Measurements from ENCODE around the gene PIEZO2. TPM values are rescaled to one million over a fixed set of nuclear protein-coding genes. Genes with fewer than 3 reads are reported as not detected.

The PIEZO2 gene
- total and polyA plus RNA-seq, 9 donors = 2.0 to 8.5 (median 3.2) TPM

DNA sequence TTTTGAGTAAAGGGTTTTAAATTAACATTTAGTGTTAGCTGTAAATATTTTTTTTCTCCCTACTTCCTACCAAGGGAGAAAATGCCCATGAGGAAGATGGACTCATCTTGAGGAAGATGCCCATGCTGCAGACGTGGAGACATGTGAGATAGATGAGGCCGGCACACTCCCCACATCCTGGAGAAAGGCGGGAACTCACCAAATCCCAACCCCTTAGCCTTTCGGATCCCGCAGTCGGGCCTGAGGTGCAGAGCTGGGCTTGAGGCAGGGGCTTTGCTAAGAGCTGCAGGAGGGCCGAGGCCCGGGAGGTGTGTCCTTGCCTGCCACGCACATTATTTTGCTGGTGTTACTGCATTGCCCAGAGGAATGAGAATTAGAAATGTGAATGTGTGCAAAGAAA is 485.6 kb downstream of the PIEZO2 start:
- Histone ChIP-seq H3K4me1 (ENCODE audit: insufficient read depth) (no peaks in the 10 kb centered on the region), H3K9me3 (no peaks in the 10 kb centered on the region), H3K36me3 (no peaks in the 10 kb centered on the region), H3K4me3 (no peak overlapping the region), H3K27ac (no peak overlapping the region), H3K27me3 (no peaks in the 10 kb centered on the region)
- WGBS, 3 donors = 73 to 86% (median 80%) methylated on average over 9 of the region's 9 CpGs
- TF ChIP-seq POLR2A (IDR thresholded peaks at IDR 0.05) (no peak), EP300 (IDR thresholded peaks at IDR 0.05) (no peak), CTCF (IDR thresholded peaks at IDR 0.05) (no peak)
- no peak for DNase-seq
- intact Hi-C loops (cut with DNase I) = no loop called here

GRCh38 chr18:10661317-10661716 is 488.1 kb downstream of the PIEZO2 start:
- no peak for TF ChIP-seq POLR2A (IDR thresholded peaks at IDR 0.05)
- no peak for TF ChIP-seq CTCF (IDR thresholded peaks at IDR 0.05)
- TF ChIP-seq EP300 (IDR thresholded peaks at IDR 0.05) = no peak
- intact Hi-C loops (cut with DNase I) = no loop called here
- no peaks in the 10 kb centered on the region for H3K4me1 ChIP-seq (ENCODE audit: insufficient read depth)
- 68 to 88% (median 86%) methylated on average over 2 of the region's 2 CpGs for WGBS, 3 donors
- H3K27ac ChIP-seq = no peak overlapping the region
- H3K27me3 ChIP-seq = no peaks in the 10 kb centered on the region
- no peaks in the 10 kb centered on the region for H3K9me3 ChIP-seq
- DNase-seq = no peak
- H3K36me3 ChIP-seq = no peaks in the 10 kb centered on the region
- no peak overlapping the region for H3K4me3 ChIP-seq

GRCh38 chr18:10660179-10660884 is 489.0 kb downstream of the PIEZO2 start:
- Histone ChIP-seq H3K36me3 (no peaks in the 10 kb centered on the region), H3K27ac (no peak overlapping the region), H3K4me1 (ENCODE audit: insufficient read depth) (no peaks in the 10 kb centered on the region), H3K27me3 (no peaks in the 10 kb centered on the region), H3K4me3 (no peak overlapping the region), H3K9me3 (no peaks in the 10 kb centered on the region)
- WGBS, 3 donors = 43 to 53% (median 46%) methylated on average over 13 of the region's 13 CpGs
- no peak for DNase-seq
- intact Hi-C loops (cut with DNase I) = no loop called here
- no peak for TF ChIP-seq CTCF (IDR thresholded peaks at IDR 0.05)
- TF ChIP-seq POLR2A (IDR thresholded peaks at IDR 0.05) = no peak
- no peak for TF ChIP-seq EP300 (IDR thresholded peaks at IDR 0.05)

DNA sequence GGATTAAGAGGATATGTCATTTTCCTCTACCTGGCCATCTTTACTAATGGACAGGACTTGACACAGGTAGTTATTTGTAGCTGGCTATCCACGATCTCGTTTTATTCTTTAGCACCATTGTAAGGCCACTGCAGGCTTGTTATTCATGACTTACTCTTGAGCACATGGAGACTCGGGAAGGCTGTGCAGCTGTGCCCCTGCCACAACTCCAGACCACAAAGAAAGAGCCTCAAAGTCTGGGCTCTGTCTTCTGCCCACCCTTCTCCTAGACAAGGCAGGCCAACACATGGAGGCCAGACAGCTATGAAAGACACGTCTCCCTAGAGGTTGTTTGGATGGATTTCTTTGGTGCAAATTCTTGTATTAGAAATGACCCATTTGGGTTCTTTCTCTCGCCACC is 489.8 kb downstream of the PIEZO2 start:
- H3K27ac ChIP-seq = no peak overlapping the region
- H3K36me3 ChIP-seq = no peaks in the 10 kb centered on the region
- H3K4me1 ChIP-seq (ENCODE audit: insufficient read depth) = no peaks in the 10 kb centered on the region
- no peak for TF ChIP-seq EP300 (IDR thresholded peaks at IDR 0.05)
- TF ChIP-seq POLR2A (IDR thresholded peaks at IDR 0.05) = no peak
- TF ChIP-seq CTCF (IDR thresholded peaks at IDR 0.05) = no peak
- intact Hi-C loops (cut with DNase I) = no loop called here
- H3K9me3 ChIP-seq = no peaks in the 10 kb centered on the region
- 59 to 70% (median 65%) methylated on average over 5 of the region's 5 CpGs for WGBS, 3 donors
- no peaks in the 10 kb centered on the region for H3K27me3 ChIP-seq
- DNase-seq = no peak
- H3K4me3 ChIP-seq = no peak overlapping the region

Data from ovary (tissue), 9 donors.